ENCODE data around the gene SPI1.

SPI1 gene

GRCh38 chr11:47395223-47396048 is 17.1 kb upstream of the SPI1 start:
- H3K27ac ChIP-seq, result peak overlapping the region; percentile 72 to 93
- peak overlapping the region; percentile 40 for H3K4me3 ChIP-seq
- no peak for TF ChIP-seq CTCF (IDR thresholded peaks at IDR 0.05)
- no peak for DNase-seq (ENCODE audit: low spot score)

- no peak for TF ChIP-seq CTCF (IDR thresholded peaks at IDR 0.05)
- DNase-seq (ENCODE audit: low spot score), result no peak
- peak overlapping the region; percentile 72 to 93 for H3K27ac ChIP-seq
- H3K4me3 ChIP-seq, result peak overlapping the region; percentile 40
These were observed 16.2 kb upstream of the SPI1 start for GRCh38 chr11:47394322-47395222.

GRCh38 chr11:47394050-47394321 is 15.6 kb upstream of the SPI1 start:
- no peak for DNase-seq (ENCODE audit: low spot score)
- TF ChIP-seq CTCF (IDR thresholded peaks at IDR 0.05), result no peak
- Histone ChIP-seq H3K27ac (peak overlapping the region; percentile 35 to 93), H3K4me3 (peak overlapping the region; percentile 3)

- no peak for TF ChIP-seq CTCF (IDR thresholded peaks at IDR 0.05)
- peak overlapping the region; percentile 35 to 93 for H3K27ac ChIP-seq
- peak overlapping the region; percentile 3 for H3K4me3 ChIP-seq
- no peak for DNase-seq (ENCODE audit: low spot score)
These were observed 15.1 kb upstream of the SPI1 start for GRCh38 chr11:47393163-47394049.

- Histone ChIP-seq H3K27ac (peak overlapping the region in 1 of 2 donors; percentile 93), H3K4me3 (no peak overlapping the region)
- no peak for DNase-seq (ENCODE audit: low spot score)
- no peak for TF ChIP-seq CTCF (IDR thresholded peaks at IDR 0.05)
These were observed 14.3 kb upstream of the SPI1 start for GRCh38 chr11:47392546-47393162.

GRCh38 chr11:47391711-47392432 is 13.5 kb upstream of the SPI1 start:
- no peak for TF ChIP-seq CTCF (IDR thresholded peaks at IDR 0.05)
- H3K27ac ChIP-seq, result peak overlapping the region in 1 of 2 donors; percentile 53
- no peak overlapping the region for H3K4me3 ChIP-seq
- DNase-seq (ENCODE audit: low spot score), result no peak

Data from coronary artery (tissue), 2 donors.